ENCODE data around the gene CLTC.
"Not testable (repeated sequence)": the region's sequence is repeated elsewhere in the genome, so short reads cannot be mapped to it uniquely, and the experiment has no call there.

Gene CLTC

DNA sequence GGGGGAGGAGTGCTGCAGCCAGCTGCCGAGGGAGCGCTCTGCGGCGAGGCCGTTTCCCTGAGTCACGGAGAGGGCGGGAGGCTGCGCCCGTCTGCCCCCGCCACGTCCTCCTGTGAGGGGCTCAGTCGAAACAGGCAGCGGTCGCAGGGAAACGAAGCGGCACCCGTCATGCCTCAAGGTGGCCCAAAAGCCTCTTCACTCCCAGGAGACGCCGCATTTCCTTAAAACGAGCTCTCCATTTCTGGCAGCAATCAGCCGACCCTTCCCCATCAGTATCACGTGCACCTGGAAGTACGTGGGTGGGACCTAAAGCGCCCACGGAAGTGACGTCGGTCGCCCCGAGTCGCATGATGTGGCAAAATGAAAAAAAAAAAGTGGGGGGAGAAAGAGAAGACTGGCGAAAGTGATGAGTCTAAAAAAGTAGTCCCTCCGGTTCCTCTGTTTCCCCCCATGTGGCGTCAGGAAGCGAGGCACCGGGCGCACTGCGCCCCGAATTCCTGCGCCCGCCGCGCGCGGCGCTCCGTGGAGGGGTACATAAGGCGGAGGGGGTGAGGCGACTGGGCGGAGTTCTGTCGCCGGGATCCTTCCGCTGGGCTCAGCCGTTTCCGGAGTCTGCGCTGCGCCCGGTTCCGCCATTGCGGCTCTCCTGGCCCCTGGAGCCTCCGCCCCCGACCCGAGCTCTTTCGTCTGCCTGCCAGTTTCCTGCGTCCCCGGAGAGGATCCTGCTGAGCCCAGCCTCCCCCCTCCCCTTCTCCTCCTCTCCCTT is at the start of gene CLTC:
Gene CLTC (plus strand): TSS at position 598 of the 766 bp plus-strand sequence. CDS start 237 bp downstream, outside the sequence.
- peak; percentile 97 to 98 for DNase-seq

DNA sequence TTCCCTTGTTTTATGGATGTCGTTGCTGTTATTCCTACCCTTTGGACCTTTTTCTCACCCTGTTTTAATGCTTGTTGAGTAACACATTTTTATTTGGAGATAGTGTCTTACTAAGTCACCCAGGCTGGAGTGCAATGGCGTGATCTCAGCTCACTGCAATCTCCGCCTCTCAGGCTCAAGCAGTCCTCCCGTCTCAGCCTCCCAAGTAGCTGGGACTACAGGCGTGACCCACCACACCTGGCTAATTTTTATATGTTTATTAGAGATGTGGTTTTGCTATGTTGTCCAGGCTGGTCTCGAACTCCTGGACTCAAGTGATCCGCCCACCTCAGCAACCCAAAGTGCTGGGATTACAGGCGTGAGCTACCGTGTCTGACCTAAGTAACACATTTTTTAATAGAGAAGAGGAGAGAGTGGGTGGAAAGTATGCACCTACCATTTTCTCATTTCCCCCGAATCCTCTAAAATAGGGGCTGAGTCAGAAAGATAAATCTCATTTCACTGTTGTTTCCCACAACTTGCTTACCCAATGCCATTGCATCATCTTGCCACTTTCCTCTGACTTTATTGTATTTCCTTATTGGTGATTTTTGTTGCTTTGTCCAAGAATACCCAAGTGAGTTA is 47.3 kb upstream of the CLTC start:
- DNase-seq = no peak

DNA sequence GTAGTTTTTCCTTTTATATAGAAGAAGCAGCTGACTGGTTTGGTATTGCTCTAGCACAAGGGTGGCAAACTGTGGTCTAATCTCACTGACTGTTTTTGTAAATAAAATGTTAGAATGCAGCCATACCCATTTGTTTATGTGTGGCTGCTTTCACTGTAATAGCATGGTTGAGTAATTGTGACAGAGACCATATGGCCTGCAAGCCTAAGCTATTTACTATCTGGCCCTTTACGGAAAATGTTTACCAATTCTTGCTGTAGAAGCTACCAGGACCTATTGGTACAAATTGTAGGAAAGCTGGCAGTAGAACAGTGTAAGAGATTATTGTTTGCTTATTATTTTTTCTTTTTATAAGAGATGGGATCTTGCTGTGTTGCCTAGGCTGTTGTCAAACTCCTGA is 35.5 kb upstream of the CLTC start:
- not testable (repeated sequence) for DNase-seq

DNA sequence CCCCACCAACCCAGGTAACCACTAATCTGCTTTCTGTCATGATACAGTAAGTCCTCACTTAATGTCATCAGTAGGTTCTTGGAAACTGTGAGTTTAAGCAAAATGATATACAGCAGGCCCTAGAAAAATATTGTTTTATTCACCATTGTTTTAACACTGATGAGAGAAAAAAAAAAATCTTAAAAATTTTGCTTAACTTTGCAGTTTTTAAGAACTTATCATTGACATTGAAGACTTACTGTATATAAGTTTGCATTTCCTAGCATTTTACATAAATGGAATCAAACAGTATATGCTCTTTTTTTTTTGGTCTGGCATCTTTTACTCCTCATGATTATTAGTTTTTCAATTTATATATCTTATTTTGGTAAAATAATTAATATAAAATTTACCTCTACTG is 19.5 kb upstream of the CLTC start:
- DNase-seq = no peak

DNA sequence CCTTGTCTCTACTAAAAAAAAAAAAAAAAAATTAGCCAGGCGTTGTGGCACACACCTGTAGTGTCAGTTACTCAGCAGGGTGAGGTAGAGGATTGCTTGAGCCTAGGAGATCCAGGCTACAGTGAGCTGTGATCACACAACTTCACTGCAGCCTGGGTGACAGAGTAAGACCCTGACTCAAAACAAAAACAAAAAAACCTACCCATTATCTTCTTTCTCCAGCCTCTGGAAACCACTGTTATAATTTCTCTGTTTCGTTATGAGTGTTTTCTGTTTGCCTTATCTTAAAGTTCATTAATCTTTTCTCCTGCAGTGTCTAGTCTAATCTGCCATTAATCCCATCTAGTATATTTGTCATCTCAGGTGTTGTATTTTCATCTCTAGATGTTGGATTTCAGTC is 18.6 kb upstream of the CLTC start:
- no peak for DNase-seq

DNA sequence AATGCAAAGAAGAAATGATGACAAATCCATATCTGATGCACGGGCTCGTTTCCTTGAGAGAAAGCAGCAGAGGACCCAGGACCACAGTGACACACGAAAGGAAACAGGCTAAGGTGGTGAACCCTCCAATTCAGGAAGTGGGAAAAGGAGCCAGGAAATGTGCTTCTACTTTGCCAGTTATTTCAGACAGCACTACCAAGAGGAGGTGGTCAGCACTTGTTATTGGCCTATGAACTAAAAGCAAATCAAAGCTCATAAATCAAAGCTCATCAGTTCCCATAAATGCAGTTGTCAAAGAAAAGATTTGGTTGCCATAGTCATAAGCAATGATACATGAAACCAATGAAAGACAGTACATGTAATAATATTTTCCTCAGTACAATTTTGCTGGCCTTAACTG is 12.6 kb upstream of the CLTC start:
- DNase-seq = no peak

DNA sequence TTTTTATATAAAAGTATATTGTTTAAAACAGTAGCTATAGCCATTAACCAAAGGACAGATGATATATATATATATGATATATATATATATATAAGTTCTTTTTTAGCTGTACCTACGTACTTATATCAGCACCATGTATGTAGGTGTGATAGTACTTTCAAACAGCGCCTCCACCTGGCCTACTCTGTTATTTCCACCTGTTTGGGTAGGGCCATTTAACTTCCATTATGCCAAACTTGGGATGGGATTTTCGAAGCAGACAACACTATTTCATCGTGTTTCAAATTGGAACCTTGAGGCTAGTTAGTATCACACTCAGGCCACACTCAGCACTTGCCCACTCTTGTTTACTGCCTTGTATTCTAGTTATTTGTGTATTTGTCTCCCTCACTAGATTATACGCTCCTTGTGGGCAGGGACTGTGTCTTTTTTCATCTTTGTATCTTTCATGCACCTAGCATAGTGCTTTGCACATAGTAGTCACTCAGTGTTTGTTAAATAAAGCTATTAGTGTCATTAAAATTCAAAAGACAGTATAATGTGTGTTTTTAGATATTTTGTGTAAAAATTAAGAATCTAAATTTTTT is 11.8 kb upstream of the CLTC start:
- no peak for DNase-seq

DNA sequence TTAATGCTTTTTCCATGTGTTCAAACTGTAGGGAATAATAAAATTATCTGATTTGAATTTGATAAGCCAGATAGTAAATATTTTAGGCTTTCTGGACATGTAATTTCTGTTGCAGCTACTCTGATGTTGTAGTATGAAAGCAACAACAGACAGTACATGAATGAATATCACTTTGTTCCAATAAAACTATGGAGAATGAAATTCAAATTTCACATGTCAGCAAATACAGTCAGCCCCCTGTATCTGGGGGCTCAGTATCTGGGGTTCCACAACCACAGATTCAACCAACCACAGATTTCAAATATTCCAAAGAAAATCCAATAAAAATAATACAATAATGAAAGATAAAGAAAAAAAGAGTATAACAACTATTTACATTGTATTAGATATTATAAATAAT is 8.2 kb upstream of the CLTC start:
- DNase-seq = no peak

DNA sequence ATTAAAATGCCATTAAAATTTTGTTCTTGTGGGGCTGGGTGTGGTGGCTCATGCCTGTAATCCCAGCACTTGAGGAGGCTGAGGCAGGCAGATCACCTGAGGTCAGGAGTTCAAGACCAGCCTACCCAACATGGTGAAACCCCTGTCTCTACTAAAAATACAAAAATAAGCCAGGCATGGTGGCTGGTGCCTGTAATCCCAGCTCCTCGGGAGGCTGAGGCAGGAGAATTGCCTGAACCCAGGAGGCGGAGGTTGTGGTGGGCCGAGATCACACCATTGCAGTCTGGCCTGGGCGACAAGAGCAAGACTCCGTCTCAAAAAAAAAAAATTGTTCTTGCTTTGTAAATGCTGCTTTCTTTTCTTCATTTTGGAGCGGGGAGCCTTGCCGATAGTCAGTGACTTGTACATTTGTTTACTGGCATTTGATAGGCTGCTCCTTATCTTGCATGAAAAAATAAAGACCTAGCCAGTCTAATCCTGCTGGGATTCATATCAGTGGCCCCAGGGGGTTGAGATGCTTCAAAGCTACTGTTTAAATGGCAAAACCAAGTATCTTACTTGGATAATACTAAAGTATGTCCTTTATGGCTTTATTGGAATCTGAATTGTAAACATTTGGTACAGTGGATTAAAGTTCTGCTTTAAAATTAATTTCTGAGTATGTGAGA is 3.3 kb upstream of the CLTC start:
- no peak for DNase-seq

DNA sequence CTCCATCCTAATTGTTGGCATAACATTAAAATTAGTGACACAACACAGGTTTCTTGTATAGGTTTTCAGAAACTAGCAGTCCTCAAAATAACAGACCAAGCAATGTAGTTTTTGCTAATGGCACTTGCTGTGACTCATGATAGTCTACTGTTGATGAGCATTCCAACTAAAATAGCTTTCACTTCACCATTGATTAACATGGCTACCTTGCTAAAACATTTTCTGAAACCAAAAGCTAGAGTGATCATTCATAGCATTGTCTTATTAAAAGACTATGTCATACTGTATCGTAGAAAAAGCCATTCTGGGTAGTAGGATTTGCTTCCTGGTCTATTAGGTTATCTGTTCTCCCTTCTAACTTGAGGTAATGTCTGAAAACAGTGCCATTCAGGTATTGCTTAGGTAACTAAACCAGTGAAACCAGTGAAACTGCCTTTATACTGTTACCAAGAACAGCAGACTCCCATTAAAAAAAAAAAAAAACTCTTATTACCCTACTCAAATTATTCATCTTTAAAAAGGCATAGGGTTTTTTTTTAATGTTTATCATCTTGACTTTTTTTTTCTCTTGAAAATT is 2.5 kb upstream of the CLTC start:
- peak in 1 of 2 donors; percentile 10 for DNase-seq

DNA sequence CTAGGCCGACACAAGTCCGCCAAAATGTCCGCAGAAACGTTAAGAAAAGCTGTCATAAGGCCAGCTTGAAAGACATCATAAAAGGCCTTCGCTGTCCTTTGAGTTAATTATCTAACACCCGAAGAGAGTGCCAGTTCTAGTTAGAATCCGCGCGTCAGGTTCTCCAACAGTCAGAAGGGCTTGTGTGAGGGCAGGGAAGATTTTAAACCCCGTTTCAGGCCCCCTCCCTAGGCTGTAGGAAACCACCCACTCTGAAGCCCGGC is 729 bp upstream of the CLTC start:
- DNase-seq = no peak

DNA sequence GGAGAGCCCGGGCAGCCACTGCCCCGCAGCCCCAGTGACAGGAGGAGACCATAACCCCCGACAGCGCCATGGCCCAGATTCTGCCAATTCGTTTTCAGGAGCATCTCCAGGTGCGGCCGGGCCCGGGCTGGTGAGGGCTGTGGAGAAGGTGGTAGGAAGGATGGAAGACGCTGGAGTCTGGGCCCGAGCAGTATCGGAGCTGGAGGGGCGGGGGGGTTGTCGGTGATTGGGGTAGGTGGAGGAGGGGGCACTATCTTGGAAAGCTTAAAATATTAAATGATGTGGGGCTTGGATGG is 317 bp downstream of the CLTC start:
- no peak for DNase-seq

DNA sequence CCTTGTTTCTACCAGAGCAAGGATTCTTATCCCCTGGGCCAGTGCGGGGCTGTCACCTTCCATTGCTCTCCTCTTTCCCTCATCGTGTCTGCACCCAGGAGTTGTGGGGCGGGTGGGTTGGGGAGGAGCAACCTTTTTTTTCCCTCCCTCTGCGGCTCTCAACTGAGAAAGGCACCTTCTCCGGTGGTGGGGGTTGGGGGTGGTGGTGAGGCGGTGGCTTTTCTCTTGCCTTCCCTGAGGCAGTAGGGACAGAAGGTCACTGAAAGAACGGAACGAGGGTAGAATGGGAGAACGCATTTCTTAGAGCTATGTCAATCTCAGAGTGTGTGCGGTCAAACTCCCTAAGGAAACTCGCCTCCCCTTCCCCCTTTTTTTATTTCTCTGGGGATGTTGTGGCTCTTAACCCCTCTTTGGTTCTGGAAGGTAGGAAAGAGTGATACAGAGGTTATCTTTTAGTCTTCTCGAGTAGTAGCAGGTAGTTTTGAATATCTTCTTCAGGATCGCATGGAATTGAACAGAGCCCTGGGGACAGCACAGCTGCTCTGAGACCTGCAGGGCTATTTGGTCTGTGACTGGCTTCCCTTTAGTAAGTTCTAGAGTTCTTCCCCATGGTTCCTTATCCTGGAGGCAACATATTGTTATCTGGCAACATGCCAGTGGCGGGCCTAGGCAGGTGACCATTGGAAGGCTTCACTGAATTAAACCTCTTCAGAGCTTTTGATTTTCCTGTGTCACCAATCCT is 994 bp downstream of the CLTC start:
- DNase-seq = peak; percentile 4 to 10

DNA sequence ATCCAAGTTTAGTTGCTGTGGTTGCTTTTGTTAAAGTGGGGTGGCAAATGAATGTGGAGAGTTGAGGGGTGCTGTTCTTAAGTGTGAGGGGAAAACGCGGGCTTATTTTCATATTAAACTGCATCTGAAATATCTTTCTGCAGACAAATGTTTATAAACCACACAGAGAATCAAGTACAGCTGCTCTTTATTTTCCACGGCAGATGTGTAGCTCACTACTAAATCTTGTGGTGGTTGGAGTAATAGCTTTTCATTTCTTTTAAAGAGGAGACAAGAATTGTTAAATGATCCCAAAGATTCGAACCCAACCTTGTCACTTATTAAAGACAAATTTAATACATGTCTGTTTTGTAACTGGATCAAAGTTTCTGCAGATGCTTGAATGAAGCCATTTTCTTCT is 2.1 kb downstream of the CLTC start:
- no peak for DNase-seq

DNA sequence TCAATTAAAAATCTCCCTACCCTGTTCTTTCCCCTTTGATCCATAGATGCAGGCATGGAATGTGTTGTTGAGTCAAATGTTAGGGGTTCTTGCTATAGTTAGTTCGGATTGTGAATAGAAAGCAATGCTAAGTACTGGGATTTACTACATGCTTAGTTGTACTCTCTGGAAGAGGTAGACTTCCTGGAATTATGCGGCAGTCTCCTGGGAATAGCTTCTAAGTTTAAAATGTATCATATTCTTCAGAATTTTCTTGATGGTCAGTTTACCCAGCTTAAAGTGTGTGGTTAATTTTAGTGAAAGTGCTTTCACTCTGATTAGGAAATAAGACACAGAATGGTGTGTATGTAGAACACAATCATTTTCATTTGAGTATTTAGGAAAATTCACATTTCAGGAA is 3.5 kb downstream of the CLTC start:
- no peak for DNase-seq

DNA sequence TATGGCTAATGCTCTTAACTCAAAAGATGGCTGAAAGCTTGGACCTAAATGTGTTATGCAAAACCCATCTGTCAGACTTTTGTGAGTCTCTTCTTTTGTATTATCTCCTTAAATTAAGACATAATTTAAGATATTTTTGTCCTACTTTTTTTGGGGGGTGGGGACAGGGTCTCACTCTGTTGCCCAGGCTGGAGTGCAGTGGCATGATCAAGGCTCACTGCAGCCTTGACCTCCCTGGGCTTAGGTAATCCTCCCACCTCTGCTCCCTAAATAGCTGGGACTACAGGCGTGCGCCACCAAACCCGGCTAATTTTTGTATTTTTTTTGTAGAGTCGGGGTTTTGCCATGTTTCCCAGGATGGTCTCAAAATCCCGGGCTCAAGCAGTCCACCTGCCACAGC is 7.1 kb downstream of the CLTC start:
- no peak for DNase-seq

DNA sequence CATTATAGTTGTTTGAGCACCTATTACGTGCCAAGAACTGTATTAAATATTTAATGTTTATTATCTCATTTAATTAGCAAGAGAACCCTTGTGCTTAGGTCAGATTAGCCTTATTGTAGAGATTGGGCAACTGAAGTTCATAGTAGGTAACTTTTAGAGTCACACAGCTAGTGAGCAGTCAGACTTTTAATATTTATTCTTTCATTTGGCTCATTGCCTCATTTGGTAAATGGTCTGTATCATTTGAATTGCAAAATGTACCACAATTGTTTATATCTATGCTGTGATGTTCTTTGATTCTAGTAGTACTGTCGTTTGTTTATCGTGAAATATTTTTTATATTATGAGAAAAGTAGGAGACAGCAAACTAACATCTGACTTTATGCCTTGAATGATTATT is 7.6 kb downstream of the CLTC start:
- no peak for DNase-seq

DNA sequence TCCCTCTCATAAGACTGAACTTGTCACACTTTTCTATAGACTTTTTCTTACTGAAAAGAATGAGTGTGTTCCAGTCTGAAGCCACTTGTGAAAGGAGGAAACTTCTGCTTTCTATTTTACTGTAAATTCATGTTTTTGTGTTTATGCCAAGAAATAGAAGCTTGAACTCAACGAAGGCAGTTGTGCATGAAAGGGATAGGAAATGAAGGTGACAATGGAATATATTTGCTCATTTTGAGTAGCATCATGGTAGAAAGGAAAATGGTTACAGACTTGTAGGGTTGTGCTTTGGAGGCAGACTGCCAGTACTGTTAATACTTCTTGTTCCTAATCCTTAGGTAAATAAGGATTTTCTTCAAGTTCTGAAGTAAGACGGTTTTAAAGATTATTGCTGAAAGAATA is 8.1 kb downstream of the CLTC start:
- peak in 1 of 2 donors; percentile 33 for DNase-seq

DNA sequence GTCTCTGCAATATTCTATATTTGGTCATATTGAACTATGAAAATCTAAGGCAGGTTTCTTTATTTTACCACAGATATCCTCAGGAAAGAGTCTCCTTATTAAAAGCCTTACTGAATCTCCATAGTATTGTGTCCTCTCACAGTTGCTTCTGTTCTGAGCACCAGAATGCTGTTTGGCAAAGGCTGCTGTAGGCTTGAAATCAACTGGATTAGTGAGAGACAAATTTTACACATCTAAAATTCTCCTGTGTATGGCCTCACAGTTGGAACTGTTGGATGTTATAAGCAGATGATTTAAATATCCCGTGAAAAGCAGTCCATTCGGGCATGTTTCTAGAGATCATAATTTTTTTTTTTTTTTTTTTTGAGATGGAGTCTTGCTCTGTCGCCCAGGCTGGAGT is 9.5 kb downstream of the CLTC start:
- DNase-seq = no peak

DNA sequence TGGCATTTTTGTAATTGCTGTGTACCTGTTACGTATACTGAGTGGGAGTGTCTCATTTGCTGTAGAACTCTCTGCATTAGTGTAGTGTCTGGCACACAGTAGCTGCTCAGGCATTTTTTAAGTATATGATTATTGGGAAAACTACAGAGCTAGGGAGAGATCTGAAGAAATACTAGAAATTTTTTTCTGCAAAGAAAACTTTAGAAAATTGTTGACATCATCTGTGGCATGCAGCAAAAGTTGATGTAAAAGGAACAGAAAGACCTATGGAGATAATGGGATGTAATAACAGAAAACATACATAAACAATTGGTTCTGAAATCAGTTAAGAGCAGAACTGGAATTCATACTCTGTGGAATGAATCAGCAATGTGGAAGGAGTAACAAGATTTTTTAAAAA is 11.6 kb downstream of the CLTC start:
- DNase-seq = no peak

DNA sequence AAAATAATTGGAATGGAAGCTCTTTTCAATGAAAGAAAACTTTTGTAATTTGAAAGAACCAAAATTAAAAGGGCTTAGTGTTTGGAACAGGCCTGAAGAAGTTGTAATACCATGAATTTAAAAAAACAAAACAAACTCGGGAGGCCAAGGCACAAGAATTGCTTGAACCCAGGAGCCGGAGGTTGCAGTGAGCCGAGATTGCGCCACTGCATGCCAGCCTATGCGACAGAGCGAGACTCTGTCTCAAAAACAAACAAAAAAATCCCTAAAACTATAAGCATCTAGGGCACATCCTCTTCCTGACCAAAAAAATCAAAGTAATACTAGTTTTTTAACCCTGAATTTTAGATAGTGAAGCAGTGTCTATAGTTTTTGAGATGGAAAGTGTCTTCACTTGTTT is 12.7 kb downstream of the CLTC start:
- no peak for DNase-seq

DNA sequence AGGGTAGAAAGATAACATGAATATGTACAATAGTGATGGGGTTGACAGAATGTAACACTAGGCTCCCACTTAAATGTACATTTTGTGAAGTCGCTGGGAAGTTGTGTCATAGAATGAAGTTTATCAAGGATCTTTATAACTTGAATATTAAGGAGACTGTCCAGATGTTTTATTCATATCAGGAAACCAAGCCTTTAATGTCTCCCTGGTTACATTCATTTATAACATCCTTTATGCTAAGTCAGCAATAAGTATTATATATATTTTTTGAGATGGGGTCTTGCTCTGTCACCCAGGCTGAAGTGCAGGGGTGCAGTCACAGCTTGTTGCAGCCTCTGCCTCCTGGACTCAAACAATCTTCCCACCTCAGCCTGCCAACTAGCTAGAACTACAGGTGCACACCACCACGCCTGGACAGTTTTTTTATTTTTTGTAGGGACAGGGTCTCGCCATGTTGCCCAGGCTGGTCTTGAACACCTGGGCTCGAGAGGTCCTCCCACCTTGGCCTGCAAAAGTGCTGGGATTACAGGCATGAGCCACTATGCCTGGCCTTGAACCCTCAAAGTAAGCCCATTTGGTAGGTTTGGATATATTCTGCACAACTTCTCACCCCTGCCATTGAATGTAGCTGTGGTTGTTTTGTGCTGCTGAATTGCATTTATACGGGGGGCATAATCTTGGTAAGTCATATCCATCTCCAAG is 14.1 kb downstream of the CLTC start:
- DNase-seq = no peak

Data from bone marrow (tissue), 2 donors.